HUES48 (cell line): Measurements from ENCODE around the gene SFXN1.
"Not testable (repeated sequence)": the region's sequence is repeated elsewhere in the genome, so short reads cannot be mapped to it uniquely, and the experiment has no call there.

Source experiments
- H3K27ac ChIP-seq: one replicate; pipeline ENCODE4 v1.7.0; 2013; ENCODE audit warnings: low read depth, low read length, inconsistent platforms
- H3K27me3 ChIP-seq: 2 replicates; pipeline ENCODE4 v1.6.1; 2013; ENCODE audit warnings: mild to moderate bottlenecking, low read length; ENCODE audit not compliant: control insufficient read depth, insufficient read depth
- H3K36me3 ChIP-seq: 2 replicates; pipeline ENCODE4 v1.6.1; 2013; ENCODE audit warnings: low read length; ENCODE audit not compliant: control insufficient read depth, insufficient read depth
- H3K4me1 ChIP-seq: 2 replicates; pipeline ENCODE4 v1.6.1; 2013; ENCODE audit warnings: mild to moderate bottlenecking, low read length; ENCODE audit not compliant: control insufficient read depth, insufficient read depth
- H3K4me3 ChIP-seq: 2 replicates; pipeline ENCODE4 v1.5.1; 2013; ENCODE audit warnings: mild to moderate bottlenecking, low read depth, low read length
- H3K9ac ChIP-seq: 2 replicates; pipeline ENCODE4 v1.6.1; 2013; ENCODE audit warnings: mild to moderate bottlenecking, low read depth, low read length, moderate library complexity
- H3K9me3 ChIP-seq: 2 replicates; pipeline ENCODE4 v1.6.1; 2013; ENCODE audit warnings: low read length; ENCODE audit not compliant: control insufficient read depth, insufficient read depth

Gene SFXN1

GRCh38 chr5:175452166-175452565 is 26.2 kb upstream of the SFXN1 start:
- H3K9ac ChIP-seq = no peak overlapping the region
- peaks cover 12% of the 10 kb centered on the region for H3K27me3 ChIP-seq
- no peak overlapping the region for H3K27ac ChIP-seq
- peaks cover 16% of the 10 kb centered on the region for H3K4me1 ChIP-seq
- H3K4me3 ChIP-seq = no peak overlapping the region
- no peaks in the 10 kb centered on the region for H3K36me3 ChIP-seq
- H3K9me3 ChIP-seq = no peaks in the 10 kb centered on the region

GRCh38 chr5:175454338-175454737 is 24.0 kb upstream of the SFXN1 start:
- not testable (repeated sequence) for H3K27me3 ChIP-seq, H3K4me1 ChIP-seq, H3K27ac ChIP-seq, H3K9ac ChIP-seq, H3K9me3 ChIP-seq, H3K4me3 ChIP-seq, H3K36me3 ChIP-seq

GRCh38 chr5:175456105-175456742 is 22.1 kb upstream of the SFXN1 start:
- Histone ChIP-seq H3K9me3 (no peaks in the 10 kb centered on the region), H3K27me3 (no peaks in the 10 kb centered on the region; the same call in none of the 2 replicates), H3K27ac (no peak overlapping the region), H3K36me3 (no peaks in the 10 kb centered on the region), H3K4me3 (no peak overlapping the region), H3K4me1 (no peaks in the 10 kb centered on the region), H3K9ac (no peak overlapping the region)

- no peaks in the 10 kb centered on the region for H3K36me3 ChIP-seq
- no peaks in the 10 kb centered on the region; the same call in 1 of the 2 replicates for H3K27me3 ChIP-seq
- H3K9ac ChIP-seq = no peak overlapping the region
- H3K4me1 ChIP-seq = no peaks in the 10 kb centered on the region
- H3K4me3 ChIP-seq = no peak overlapping the region
- no peak overlapping the region for H3K27ac ChIP-seq
- H3K9me3 ChIP-seq = no peaks in the 10 kb centered on the region
These were observed 20.9 kb upstream of the SFXN1 start for GRCh38 chr5:175457466-175457865.

- Histone ChIP-seq H3K36me3 (no peaks in the 10 kb centered on the region), H3K27ac (no peak overlapping the region), H3K27me3 (no peaks in the 10 kb centered on the region), H3K9me3 (no peaks in the 10 kb centered on the region), H3K4me3 (no peak overlapping the region), H3K9ac (no peak overlapping the region), H3K4me1 (0 out of 2 replicates have a peak, but pooled peaks cover 2% of the 10 kb centered on the region)
These were observed 18.2 kb upstream of the SFXN1 start for GRCh38 chr5:175460126-175460525.

GRCh38 chr5:175460552-175460951 is 17.8 kb upstream of the SFXN1 start:
- no peaks in the 10 kb centered on the region for H3K36me3 ChIP-seq
- H3K9me3 ChIP-seq = no peaks in the 10 kb centered on the region
- H3K4me3 ChIP-seq = no peak overlapping the region
- 0 out of 2 replicates have a peak, but pooled peaks cover 2% of the 10 kb centered on the region for H3K4me1 ChIP-seq
- H3K27me3 ChIP-seq = no peaks in the 10 kb centered on the region
- no peak overlapping the region for H3K27ac ChIP-seq
- H3K9ac ChIP-seq = no peak overlapping the region

GRCh38 chr5:175461370-175461769 is 17.0 kb upstream of the SFXN1 start:
- Histone ChIP-seq H3K4me3 (no peak overlapping the region), H3K36me3 (no peaks in the 10 kb centered on the region), H3K9ac (no peak overlapping the region), H3K27me3 (no peaks in the 10 kb centered on the region), H3K4me1 (0 out of 2 replicates have a peak, but pooled peaks cover 2% of the 10 kb centered on the region), H3K27ac (no peak overlapping the region), H3K9me3 (no peaks in the 10 kb centered on the region)

- Histone ChIP-seq H3K27ac (no peak overlapping the region), H3K4me1 (0 out of 2 replicates have a peak, but pooled peaks cover 2% of the 10 kb centered on the region), H3K9ac (no peak overlapping the region), H3K27me3 (no peaks in the 10 kb centered on the region), H3K4me3 (no peak overlapping the region), H3K36me3 (no peaks in the 10 kb centered on the region), H3K9me3 (no peaks in the 10 kb centered on the region)
These were observed 14.7 kb upstream of the SFXN1 start for GRCh38 chr5:175463641-175464040.

- Histone ChIP-seq H3K9me3 (no peaks in the 10 kb centered on the region), H3K27me3 (no peaks in the 10 kb centered on the region), H3K36me3 (no peaks in the 10 kb centered on the region), H3K4me1 (0 out of 2 replicates have a peak, but pooled peaks cover 2% of the 10 kb centered on the region), H3K9ac (no peak overlapping the region), H3K27ac (no peak overlapping the region), H3K4me3 (no peak overlapping the region)
These were observed 14.1 kb upstream of the SFXN1 start for GRCh38 chr5:175464074-175464941.

GRCh38 chr5:175464942-175465233 is 13.5 kb upstream of the SFXN1 start:
- Histone ChIP-seq H3K36me3 (no peaks in the 10 kb centered on the region), H3K27me3 (no peaks in the 10 kb centered on the region), H3K27ac (no peak overlapping the region), H3K4me3 (no peak overlapping the region), H3K9me3 (no peaks in the 10 kb centered on the region), H3K4me1 (0 out of 2 replicates have a peak, but pooled peaks cover 2% of the 10 kb centered on the region), H3K9ac (no peak overlapping the region)

GRCh38 chr5:175465282-175465681 is 13.1 kb upstream of the SFXN1 start:
- Histone ChIP-seq H3K36me3 (no peaks in the 10 kb centered on the region), H3K4me3 (no peak overlapping the region), H3K4me1 (0 out of 2 replicates have a peak, but pooled peaks cover 2% of the 10 kb centered on the region), H3K9ac (no peak overlapping the region), H3K27ac (no peak overlapping the region), H3K27me3 (no peaks in the 10 kb centered on the region), H3K9me3 (no peaks in the 10 kb centered on the region)
